Gastrocnemius medialis (tissue), 4 donors: ENCODE results near the gene PRKCA.

Experiments used
- CTCF ChIP-seq, 5 experiments: fragments of 450-650 bp in 3 of 5; fragments of 200-600 bp in 2 of 5; sonication (generic) in 2 of 5; IDR thresholded peaks in 4 of 5; conservative IDR thresholded peaks in 1 of 5; 1 replicate in 4 of 5; 2 replicates in 1 of 5; pipeline ENCODE4 v1.5.1; 2016 to 2019; ENCODE audit warnings: antibody characterized with exemption in 5 of 5, mild to moderate bottlenecking in 3 of 5, moderate library complexity in 3 of 5
- POLR2A ChIP-seq, 2 donors: fragments of 450-650 bp; IDR thresholded peaks; one replicate each; pipeline ENCODE4 v1.6.1; 2017; ENCODE audit warnings: antibody characterized with exemption in 2 of 2, mild to moderate bottlenecking in 2 of 2, moderate library complexity in 2 of 2

GRCh38 chr17:66740226-66740625 lies 437.8 kb downstream of the PRKCA start:
- TF ChIP-seq CTCF (IDR thresholded peaks at IDR 0.05 in 4 of 5, conservative IDR thresholded peaks at IDR 0.05 in 1 of 5) (no peak), POLR2A (IDR thresholded peaks at IDR 0.05) (no peak)
